Measurements from ENCODE around the gene RBP3.

- TF ChIP-seq CTCF (IDR thresholded peaks at IDR 0.05) (no peak), POLR2A (IDR thresholded peaks at IDR 0.05) (no peak)
Observed at GRCh38 chr10:47318706-47319105, 29.5 kb upstream of the RBP3 start.

Data from heart left ventricle (tissue), 13 donors.